ENCODE data around the gene VAV2.

The VAV2 gene

GRCh38 chr9:133856798-133857197, 135.3 kb downstream of the VAV2 start:
- no peak for DNase-seq (ENCODE audit: low spot score)

GRCh38 chr9:133855802-133856521, 136.2 kb downstream of the VAV2 start:
- no peak for DNase-seq (ENCODE audit: low spot score)

GRCh38 chr9:133855371-133855770, 136.8 kb downstream of the VAV2 start:
- DNase-seq (ENCODE audit: low spot score), result no peak

GRCh38 chr9:133854765-133855164, 137.4 kb downstream of the VAV2 start:
- DNase-seq (ENCODE audit: low spot score), result no peak

GRCh38 chr9:133854048-133854447, 138.1 kb downstream of the VAV2 start:
- DNase-seq (ENCODE audit: low spot score), result no peak

GRCh38 chr9:133853331-133853730, 138.8 kb downstream of the VAV2 start:
- no peak for DNase-seq (ENCODE audit: low spot score)

- no peak for DNase-seq (ENCODE audit: low spot score)
These were observed 139.7 kb downstream of the VAV2 start for GRCh38 chr9:133852431-133852830.

GRCh38 chr9:133851693-133852092, 140.4 kb downstream of the VAV2 start:
- DNase-seq (ENCODE audit: low spot score), result no peak

GRCh38 chr9:133850937-133851336, 141.2 kb downstream of the VAV2 start:
- DNase-seq (ENCODE audit: low spot score), result no peak

- no peak for DNase-seq (ENCODE audit: low spot score)
These were observed 142.0 kb downstream of the VAV2 start for GRCh38 chr9:133850161-133850560.

GRCh38 chr9:133849110-133849670, 142.9 kb downstream of the VAV2 start:
- no peak for DNase-seq (ENCODE audit: low spot score)

- no peak for DNase-seq (ENCODE audit: low spot score)
These were observed 143.5 kb downstream of the VAV2 start for GRCh38 chr9:133848471-133849109.

GRCh38 chr9:133846483-133847090, 145.5 kb downstream of the VAV2 start:
- no peak for DNase-seq (ENCODE audit: low spot score)

- no peak for DNase-seq (ENCODE audit: low spot score)
These were observed 146.7 kb downstream of the VAV2 start for GRCh38 chr9:133845440-133845839.

GRCh38 chr9:133844881-133845410, 147.2 kb downstream of the VAV2 start:
- no peak for DNase-seq (ENCODE audit: low spot score)

- no peak for DNase-seq (ENCODE audit: low spot score)
These were observed 147.7 kb downstream of the VAV2 start for GRCh38 chr9:133844398-133844784.

- DNase-seq (ENCODE audit: low spot score), result no peak
These were observed 148.2 kb downstream of the VAV2 start for GRCh38 chr9:133843751-133844397.

GRCh38 chr9:133843250-133843649, 148.9 kb downstream of the VAV2 start:
- DNase-seq (ENCODE audit: low spot score), result no peak

GRCh38 chr9:133842721-133843227, 149.3 kb downstream of the VAV2 start:
- no peak for DNase-seq (ENCODE audit: low spot score)

- DNase-seq (ENCODE audit: low spot score), result no peak
These were observed 149.9 kb downstream of the VAV2 start for GRCh38 chr9:133842174-133842573.

- DNase-seq (ENCODE audit: low spot score), result peak; percentile 21
These were observed 150.8 kb downstream of the VAV2 start for GRCh38 chr9:133841167-133841812.
